HepG2 (cell line): ENCODE data around the gene NUDT14. TPM values are rescaled to one million over a fixed set of nuclear protein-coding genes. Genes with fewer than 3 reads are reported as not detected.

Source experiments
- ATAC-seq: fragments of 200-7000 bp; cut with Tn5 transposase; 3 replicates; pipeline ENCODE4 v1.9.1; 2020; ENCODE audit warnings: mild to moderate bottlenecking, moderate library complexity
- BruUV-seq: library from RNA; stranded (reverse); fragments of 400-500 nt; replicated peaks from 2 replicates; lab custom pipeline; 2021; lab: Mats Ljungman, UMichigan
- CTCF ChIA-PET: fragments of 300-600 bp; formaldehyde crosslinking; extraction: SDS; loops from one replicate; lab custom pipeline; 2021; ENCODE audit warnings: low total read pairs, inconsistent platforms, low intra/inter-chr PET ratio; lab: Yijun Ruan, JAX
- POLR2A ChIA-PET: fragments of 350-600 bp; sonication (Branson Sonifier 250); formaldehyde crosslinking; loops from one replicate; lab custom pipeline; 2020; ENCODE audit warnings: antibody characterized with exemption, inconsistent platforms; lab: Yijun Ruan, JAX
- DNase-seq: peaks from one replicate; pipeline ENCODE4 v3.0.0-alpha.2; 2015; ENCODE audit warnings: low spot score
- FAIRE-seq: peaks from 3 replicates; lab custom pipeline; 2011; peaks lifted over from hg19 to GRCh38; lab: Jason Lieb, UNC
- H2AFZ ChIP-seq: one replicate; pipeline ENCODE4 v1.6.1; 2011; ENCODE audit warnings: low read length, inconsistent platforms
- H3K27ac ChIP-seq: fragments of 300-600 bp; 3 replicates; pipeline ENCODE4 v1.8.0; 2011; ENCODE audit warnings: mixed run types, mild to moderate bottlenecking, mixed read lengths, low read length, inconsistent platforms; ENCODE audit not compliant: insufficient read depth; ENCODE audit errors: extremely low read length
- H3K27me3 ChIP-seq, 2 experiments: fragments of 200-600 bp in 1 of 2; 2 replicates in 1 of 2; 3 replicates in 1 of 2; pipeline versions ENCODE4 v1.6.0 to v1.8.0; 2011; ENCODE audit warnings: low read length in 2 of 2, mild to moderate bottlenecking in 2 of 2, moderate library complexity in 2 of 2, inconsistent platforms in 1 of 2; ENCODE audit not compliant: insufficient read depth in 2 of 2, control insufficient read depth in 1 of 2
- H3K36me3 ChIP-seq, 2 experiments: fragments of 200-600 bp in 1 of 2; replicated peaks in 1 of 2; 2 replicates in 1 of 2; 3 replicates in 1 of 2; pipeline versions ENCODE4 v1.5.1 to v1.8.0; 2011; ENCODE audit warnings: low read length in 2 of 2, inconsistent platforms in 1 of 2; ENCODE audit not compliant: insufficient read depth in 2 of 2, control insufficient read depth in 1 of 2
- H3K4me1 ChIP-seq: 2 replicates; pipeline ENCODE4 v1.5.1; 2012; ENCODE audit warnings: low read length, inconsistent platforms; ENCODE audit not compliant: insufficient read depth
- H3K4me2 ChIP-seq: 2 replicates; pipeline ENCODE4 v1.6.0; 2011; ENCODE audit warnings: low read depth, low read length, inconsistent platforms
- H3K4me3 ChIP-seq, 3 experiments: fragments of 200-600 bp in 1 of 3; sonication (generic), shearing (Covaris generic) in 1 of 3; replicated peaks in 1 of 3; 2 replicates each; pipeline ENCODE4 v1.5.1; 2011 to 2016; ENCODE audit warnings: low read length in 3 of 3, inconsistent platforms in 2 of 3, low read depth in 2 of 3, mild to moderate bottlenecking in 2 of 3, control low read depth in 1 of 3, mixed read lengths in 1 of 3; ENCODE audit not compliant: insufficient read depth in 1 of 3
- H3K79me2 ChIP-seq: one replicate; pipeline ENCODE4 v1.6.1; 2011; ENCODE audit warnings: low read length, inconsistent platforms; ENCODE audit not compliant: insufficient read depth
- H3K9ac ChIP-seq: 2 replicates; pipeline ENCODE4 v1.6.0; 2011; ENCODE audit warnings: mild to moderate bottlenecking, low read depth, low read length, inconsistent platforms; ENCODE audit not compliant: insufficient read depth
- H3K9me3 ChIP-seq: 2 replicates; pipeline ENCODE4 v1.5.1; 2012; ENCODE audit warnings: mild to moderate bottlenecking, low read length
- H4K20me1 ChIP-seq: 2 replicates; pipeline ENCODE4 v1.6.0; 2011; ENCODE audit warnings: inconsistent platforms, mild to moderate bottlenecking, low read length, moderate library complexity; ENCODE audit not compliant: insufficient read depth
- FOXA3 ChIP-seq: IDR thresholded peaks from 2 replicates; pipeline ENCODE4 v1.6.1; 2016; ENCODE audit warnings: missing genetic modification reagents, missing compliant biosample characterization
- GATAD2A ChIP-seq: IDR thresholded peaks from 2 replicates; pipeline ENCODE4 v1.6.1; 2016
- HIVEP1 ChIP-seq: sonication (generic); formaldehyde crosslinking; IDR thresholded peaks from 2 replicates; pipeline ENCODE4 v1.4.0; 2020; ENCODE audit warnings: mild to moderate bottlenecking, missing genetic modification reagents
- HNF1A ChIP-seq, 2 experiments: sonication (generic) in 1 of 2; formaldehyde crosslinking in 1 of 2; IDR thresholded peaks; 2 replicates each; pipeline versions ENCODE4 v1.4.0 to v1.6.1; 2016 to 2020; ENCODE audit warnings: borderline replicate concordance in 1 of 2, low read depth in 1 of 2, mild to moderate bottlenecking in 1 of 2, missing genetic modification reagents in 1 of 2
- MBD4 ChIP-seq: IDR thresholded peaks from 2 replicates; pipeline ENCODE4 v1.6.1; 2012; ENCODE audit warnings: low read length, inconsistent platforms, borderline replicate concordance
- MTF1 ChIP-seq: sonication (generic); formaldehyde crosslinking; IDR thresholded peaks from 2 replicates; pipeline ENCODE4 v1.5.0; 2020; ENCODE audit warnings: missing genetic modification reagents
- NR3C1 ChIP-seq: sonication (generic); formaldehyde crosslinking; IDR thresholded peaks from 2 replicates; pipeline ENCODE4 v1.4.0; 2020; ENCODE audit warnings: missing genetic modification reagents
- PAX8 ChIP-seq: sonication (generic); formaldehyde crosslinking; IDR thresholded peaks from 2 replicates; pipeline ENCODE4 v1.8.0; 2022; ENCODE audit warnings: mild to moderate bottlenecking, missing genetic modification reagents, borderline replicate concordance
- PHF21A ChIP-seq: sonication (generic); formaldehyde crosslinking; IDR thresholded peaks from 2 replicates; pipeline ENCODE4 v1.5.0; 2020; ENCODE audit warnings: mild to moderate bottlenecking, missing genetic modification reagents
- TERF1 ChIP-seq: sonication (generic); formaldehyde crosslinking; IDR thresholded peaks from 2 replicates; pipeline ENCODE4 v1.8.0; 2022; ENCODE audit warnings: mild to moderate bottlenecking, missing genetic modification reagents, moderate library complexity
- YEATS4 ChIP-seq: sonication (generic); formaldehyde crosslinking; IDR thresholded peaks from 2 replicates; pipeline ENCODE4 v1.4.0; 2020; ENCODE audit warnings: missing genetic modification reagents, borderline replicate concordance
- ZBTB38 ChIP-seq: sonication (generic); formaldehyde crosslinking; IDR thresholded peaks from 2 replicates; pipeline ENCODE4 v1.5.1; 2020; ENCODE audit warnings: mild to moderate bottlenecking, missing genetic modification reagents
- ZNF20 ChIP-seq: sonication (generic); formaldehyde crosslinking; IDR thresholded peaks from 2 replicates; pipeline ENCODE4 v1.4.0; 2020; ENCODE audit warnings: mild to moderate bottlenecking, moderate library complexity, missing genetic modification reagents
- ZNF34 ChIP-seq: sonication (generic); formaldehyde crosslinking; IDR thresholded peaks from 2 replicates; pipeline ENCODE4 v1.4.0; 2020; ENCODE audit warnings: mild to moderate bottlenecking, missing genetic modification reagents, borderline replicate concordance
- ZNF446 ChIP-seq: sonication (generic); formaldehyde crosslinking; IDR thresholded peaks from 2 replicates; pipeline ENCODE4 v1.5.0; 2020; ENCODE audit warnings: mild to moderate bottlenecking, missing genetic modification reagents
- ZNF841 ChIP-seq: sonication (generic); formaldehyde crosslinking; IDR thresholded peaks from 2 replicates; pipeline ENCODE4 v1.8.1; 2023; ENCODE audit warnings: missing genetic modification reagents, borderline replicate concordance
- ZNF891 ChIP-seq: sonication (generic); formaldehyde crosslinking; IDR thresholded peaks from 2 replicates; pipeline ENCODE4 v1.5.0; 2020; ENCODE audit warnings: mild to moderate bottlenecking, missing genetic modification reagents
- ZSCAN12 ChIP-seq: sonication (generic); formaldehyde crosslinking; IDR thresholded peaks from 2 replicates; pipeline ENCODE4 v1.9.0; 2021; ENCODE audit warnings: mild to moderate bottlenecking, missing genetic modification reagents
- WGBS: methylation state at CpG from one replicate; pipeline ENCODE4 v1.1.6; 2017; ENCODE audit warnings: low lambda C conversion rate; 5-methylcytosine and 5-hydroxymethylcytosine counted together
- in situ Hi-C: cut with HindIII; loops from 2 replicates; pipeline ENCODE4 v1.10.0; 2017; ENCODE audit warnings: low pct_unique_long_range_greater_than_20kb; ENCODE audit not compliant: extremely low pct_ligation_motif_present
- intact Hi-C: fragments of 100-400 bp; cut with micrococcal nuclease; formaldehyde crosslinking; loops from one replicate; pipeline ENCODE4 v1.10.0; 2022; ENCODE audit not compliant: unreplicated experiment
- polyA plus RNA-seq, 8 experiments: library from polyadenylated mRNA; depleted of rRNA in 3 of 8; stranded (reverse) in 7 of 8; unstranded in 1 of 8; fragments of >200 nt; fragmentation: Illumina TruSeq in 4 of 8; extraction: Trizol in 4 of 8; gene quantifications; 2 replicates each; pipeline versions ENCODE4 v1.2.1 to v1.2.3, GENCODE V29; 2011 to 2016; ENCODE audit warnings: low read depth in 4 of 8, missing spikeins in 1 of 8, mixed read lengths in 1 of 8; ENCODE audit not compliant: insufficient read depth in 1 of 8
- total RNA-seq, 5 experiments: library from RNA; depleted of rRNA; stranded (reverse); fragments of >200 nt; fragmentation: Illumina TruSeq; extraction: Trizol; gene quantifications; 2 replicates each; pipeline ENCODE4 v1.2.3, GENCODE V29; 2016; ENCODE audit warnings: low read depth in 1 of 5
- TF ChIP-seq, protein P1 (sequence below): sonication (generic); formaldehyde crosslinking; IDR thresholded peaks from 2 replicates; pipeline ENCODE4 v1.8.0; 2022; ENCODE audit warnings: missing genetic modification reagents, mild to moderate bottlenecking, inconsistent platforms, borderline replicate concordance

Gene NUDT14
- total and polyA plus RNA-seq, 2 of the 13 experiments (the other 11 are each of a cell fraction or from before 2014, with no cell fraction given), result 5.8 to 6.1 TPM

DNA sequence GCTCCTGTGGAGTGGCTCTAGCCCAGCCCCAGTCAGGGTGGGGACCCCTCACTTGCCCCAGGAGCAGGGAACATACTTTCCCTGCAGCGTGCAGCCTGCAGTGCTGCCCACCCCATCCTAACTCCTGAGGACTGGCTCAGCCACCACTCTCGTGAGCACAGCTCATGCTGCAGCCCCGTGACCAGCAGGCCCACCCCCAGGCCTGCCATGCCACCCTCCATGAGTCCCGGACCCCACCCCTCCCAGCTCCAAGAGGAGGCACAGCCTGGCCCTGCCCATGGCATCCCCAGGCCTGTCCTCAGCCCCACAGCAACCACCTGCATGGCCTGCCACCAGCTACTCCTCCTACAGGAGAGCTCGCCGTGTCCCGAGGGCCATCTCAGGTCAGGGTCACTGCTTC lies 8.6 kb downstream of the NUDT14 start:
- TF ChIP-seq ZBTB38 (CRISPR knock-in tag), result no peak
- no peak for TF ChIP-seq NR3C1 (CRISPR knock-in tag)
- TF ChIP-seq PAX8 (CRISPR knock-in tag), result no peak
- TF ChIP-seq YEATS4 (CRISPR knock-in tag), result no peak
- TF ChIP-seq HNF1A (IDR thresholded peaks at IDR 0.05; ENCODE audit: low read depth), result no peak
- TF ChIP-seq HNF1A (CRISPR knock-in tag; IDR thresholded peaks at IDR 0.05; ENCODE audit: borderline replicate concordance), result no peak
- TF ChIP-seq, protein P1, sequence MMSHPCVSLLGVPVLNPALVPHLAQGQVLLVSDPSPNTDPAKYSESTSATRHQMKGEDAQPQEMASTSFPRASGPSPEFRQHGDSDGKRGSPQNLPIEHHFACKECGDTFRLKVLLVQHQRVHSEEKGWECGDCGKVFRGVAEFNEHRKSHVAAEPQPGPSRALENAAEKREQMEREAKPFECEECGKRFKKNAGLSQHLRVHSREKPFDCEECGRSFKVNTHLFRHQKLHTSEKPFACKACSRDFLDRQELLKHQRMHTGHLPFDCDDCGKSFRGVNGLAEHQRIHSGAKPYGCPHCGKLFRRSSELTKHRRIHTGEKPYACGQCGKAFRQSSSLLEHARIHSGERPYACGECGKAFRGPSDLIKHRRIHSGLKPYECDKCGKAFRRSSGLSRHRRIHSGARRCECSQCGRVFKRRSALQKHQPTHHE (CRISPR knock-in tag), result no peak
- no peak for TF ChIP-seq PHF21A (CRISPR knock-in tag)
- TF ChIP-seq HIVEP1 (CRISPR knock-in tag), result no peak
- TF ChIP-seq ZNF891 (CRISPR knock-in tag), result no peak
- TF ChIP-seq MBD4, result no peak
- TF ChIP-seq FOXA3 (CRISPR knock-in tag), result no peak
- TF ChIP-seq ZNF34 (CRISPR knock-in tag), result no peak
- no peak for TF ChIP-seq ZSCAN12 (CRISPR knock-in tag)
- TF ChIP-seq GATAD2A, result no peak
- TF ChIP-seq TERF1 (CRISPR knock-in tag), result no peak
- TF ChIP-seq ZNF20 (CRISPR knock-in tag), result no peak
- TF ChIP-seq ZNF841 (CRISPR knock-in tag), result no peak
- no peak for TF ChIP-seq MTF1 (CRISPR knock-in tag)
- TF ChIP-seq ZNF446, result no peak
- Histone ChIP-seq H2AFZ (no peak overlapping the region), H3K4me3 (no peak overlapping the region), H3K9me3 (no peaks in the 10 kb centered on the region), H3K4me1 (no peaks in the 10 kb centered on the region), H4K20me1 (no peaks in the 10 kb centered on the region), H3K4me2 (no peak overlapping the region), H3K9ac (no peak overlapping the region), H3K36me3 (no peaks in the 10 kb centered on the region), H3K79me2 (no peaks in the 10 kb centered on the region), H3K27me3 (peaks cover 26 to 85% of the 10 kb centered on the region in 2 experiments), H3K27ac (no peak overlapping the region)
- BruUV-seq, result no TSS peak
- in situ Hi-C loops (no loop called here), intact Hi-C loops (no loop called here)
- FAIRE-seq, result no peak
- ChIA-PET CTCF (no interaction called here), POLR2A (no interaction called here)
- no peak for DNase-seq
- 25% methylated on average over 4 of the region's 7 CpGs for WGBS
- ATAC-seq, result peak; percentile 11; the same call in 1 of the 3 replicates
